Measurements from ENCODE around the gene SPARC.

Gene SPARC

DNA sequence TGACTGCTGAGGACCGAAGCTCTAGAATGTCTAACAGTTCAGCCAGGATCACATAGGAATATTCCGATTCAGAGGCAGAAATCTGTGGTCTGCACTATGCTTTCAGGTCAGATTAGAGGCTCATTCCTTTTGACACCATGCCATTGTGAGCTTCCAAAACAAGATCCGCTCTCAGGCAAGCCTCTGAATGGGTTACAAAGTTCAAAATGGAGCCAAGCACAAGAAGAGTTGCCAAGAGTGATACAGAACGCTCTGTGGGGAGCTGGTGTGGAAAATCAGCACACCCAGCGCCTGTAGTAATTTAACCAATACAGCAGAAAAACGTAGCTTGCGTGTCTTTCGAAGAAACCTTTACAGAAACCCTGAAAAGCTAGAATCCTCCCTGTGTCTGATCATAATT, 62.2 kb downstream of the SPARC start:
- no peak for DNase-seq (ENCODE audit: low read depth, low spot score)

DNA sequence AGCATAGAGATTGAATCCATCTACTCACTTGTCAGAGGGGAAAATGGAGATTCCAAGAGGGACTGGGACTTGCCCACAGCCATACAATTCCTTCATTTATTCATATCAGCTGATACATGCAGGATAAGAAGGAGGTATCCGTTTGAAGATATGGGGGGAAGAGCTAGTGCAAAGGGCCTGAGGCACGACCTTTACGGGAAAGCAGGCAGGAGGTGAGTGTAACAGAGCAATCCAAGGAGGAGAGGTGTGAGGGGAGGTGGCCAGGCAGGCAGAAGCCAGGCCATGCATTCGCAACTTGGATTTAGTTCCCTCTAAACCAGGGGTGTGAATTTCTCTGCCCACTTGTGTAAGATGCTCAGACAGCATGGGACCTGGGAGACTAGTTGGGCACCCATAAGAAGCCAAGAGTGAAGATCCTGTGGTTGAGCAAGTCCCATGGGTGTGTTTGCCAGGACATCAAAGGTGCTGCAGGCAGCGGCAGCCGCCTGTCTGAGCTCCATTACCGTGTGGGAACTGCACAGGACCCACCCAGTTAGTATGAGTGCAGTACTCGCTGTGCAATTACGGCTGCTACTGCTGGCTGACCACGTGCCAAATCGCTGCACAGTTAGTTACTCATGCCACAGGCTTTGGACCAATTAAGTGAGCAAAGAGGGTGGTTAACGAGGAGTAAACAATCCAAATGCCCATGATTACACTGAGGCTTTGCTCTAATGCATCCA, 64.2 kb downstream of the SPARC start:
- no peak for DNase-seq (ENCODE audit: low read depth, low spot score)

DNA sequence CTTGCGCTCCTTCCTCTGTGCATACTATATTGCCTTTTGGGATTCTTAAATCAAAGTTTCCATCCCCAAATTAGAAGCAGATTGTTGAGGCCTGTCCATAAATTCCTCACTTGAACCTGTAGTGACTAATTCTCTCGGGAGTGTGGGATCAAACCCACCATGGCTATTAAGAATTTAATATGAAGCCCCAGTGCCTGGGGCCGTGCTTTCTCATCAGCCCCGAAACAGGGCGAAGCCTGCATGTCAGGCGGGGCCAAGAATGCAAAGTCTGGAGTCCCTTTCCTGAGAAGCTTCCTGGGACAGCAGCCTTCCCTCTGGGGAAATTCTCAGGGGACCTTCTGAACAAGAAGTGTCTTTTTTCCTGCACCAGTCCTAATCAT, 66.3 kb downstream of the SPARC start:
- DNase-seq (ENCODE audit: low read depth, low spot score): no peak

DNA sequence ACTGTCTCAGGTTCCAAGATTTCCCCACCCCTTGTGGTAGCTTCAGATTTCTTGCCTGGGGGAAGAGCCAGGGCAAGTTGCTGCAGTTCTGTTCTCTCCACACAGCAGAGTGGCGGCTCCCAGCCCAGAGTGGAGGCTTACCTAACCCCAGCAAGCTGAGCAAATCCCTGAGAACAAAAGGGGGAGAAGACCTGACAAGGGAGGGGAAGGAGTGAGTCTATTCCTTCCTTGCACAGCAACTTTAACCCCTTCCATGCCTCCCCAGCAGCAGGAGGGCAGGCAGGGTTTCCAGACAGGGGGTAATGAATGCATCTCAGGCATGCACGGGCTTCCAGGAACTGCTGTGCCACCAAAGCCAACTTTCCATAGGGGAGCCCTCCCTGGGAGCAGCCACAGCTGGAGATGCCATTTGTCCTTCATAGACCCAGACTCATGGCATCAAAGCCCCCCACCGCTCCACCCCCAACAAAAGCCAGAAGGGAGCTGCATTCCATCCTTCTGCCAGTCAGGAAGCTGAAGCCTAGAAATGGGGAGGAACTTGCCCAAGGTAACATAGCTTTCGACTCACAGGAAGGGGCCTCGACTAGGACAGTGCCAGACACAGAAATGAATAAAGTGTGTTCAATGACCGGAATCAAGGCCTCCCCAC, 66.8 kb downstream of the SPARC start:
- DNase-seq (ENCODE audit: low read depth, low spot score): peak; percentile 16

DNA sequence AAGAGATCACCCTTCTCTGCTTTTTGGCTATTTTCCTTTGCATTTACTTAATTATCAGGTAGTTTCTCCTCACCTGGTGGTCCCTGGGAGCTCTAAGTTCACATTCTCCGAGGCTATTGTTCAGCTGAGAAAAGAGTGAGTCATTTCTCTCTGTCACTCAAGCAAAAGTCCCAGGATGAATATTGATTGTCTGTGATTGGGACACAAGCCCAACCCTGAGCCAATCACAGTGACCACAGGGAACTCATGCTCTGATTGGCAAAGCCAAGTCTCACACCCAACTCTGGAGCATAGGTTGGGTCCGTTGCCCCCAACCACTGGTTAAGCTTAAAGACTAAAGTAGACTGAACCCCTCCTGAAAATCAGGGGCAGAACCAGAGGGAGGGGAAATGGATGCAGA, 67.8 kb downstream of the SPARC start:
- DNase-seq (ENCODE audit: low read depth, low spot score): no peak

DNA sequence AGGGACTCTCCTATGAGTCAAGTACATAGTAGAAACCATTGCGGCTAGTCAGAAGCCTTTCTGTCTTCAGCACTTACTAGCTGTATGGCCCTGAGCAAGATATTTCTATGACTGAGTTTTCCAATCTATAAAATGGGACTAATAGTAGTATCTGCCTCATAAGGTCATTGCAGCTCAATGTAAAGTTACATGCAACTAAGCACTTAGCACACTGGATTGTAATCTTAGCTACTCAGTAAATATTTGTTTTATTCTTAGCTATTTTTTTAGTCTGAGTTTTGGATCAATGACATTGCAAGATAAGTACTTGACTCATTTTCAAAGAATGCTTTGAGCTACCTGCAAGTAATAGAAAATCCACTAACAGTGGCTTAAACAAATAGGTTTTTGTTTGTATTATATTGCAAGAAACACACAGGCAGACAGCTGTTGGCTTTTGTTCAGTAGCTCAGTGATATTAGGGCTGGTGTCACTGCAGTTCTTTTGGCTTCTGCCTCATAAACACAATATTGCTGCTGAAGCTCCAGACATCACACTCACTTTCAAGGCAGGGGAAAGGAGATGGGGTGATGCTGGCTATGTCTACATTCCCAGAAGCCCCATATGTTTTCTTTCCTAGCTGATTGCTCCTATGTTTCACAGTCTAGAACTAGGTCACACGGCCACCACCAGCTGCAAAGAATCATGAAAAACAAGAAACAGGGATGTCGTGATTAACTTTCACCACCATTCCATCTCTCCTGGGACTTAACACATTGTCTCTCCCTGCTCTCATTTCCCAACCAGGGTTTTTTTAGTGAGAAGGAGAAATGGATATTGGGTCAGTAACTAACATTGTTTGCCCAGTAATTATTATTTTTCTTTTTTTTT, 68.6 kb downstream of the SPARC start:
- DNase-seq (ENCODE audit: low read depth, low spot score): no peak

DNA sequence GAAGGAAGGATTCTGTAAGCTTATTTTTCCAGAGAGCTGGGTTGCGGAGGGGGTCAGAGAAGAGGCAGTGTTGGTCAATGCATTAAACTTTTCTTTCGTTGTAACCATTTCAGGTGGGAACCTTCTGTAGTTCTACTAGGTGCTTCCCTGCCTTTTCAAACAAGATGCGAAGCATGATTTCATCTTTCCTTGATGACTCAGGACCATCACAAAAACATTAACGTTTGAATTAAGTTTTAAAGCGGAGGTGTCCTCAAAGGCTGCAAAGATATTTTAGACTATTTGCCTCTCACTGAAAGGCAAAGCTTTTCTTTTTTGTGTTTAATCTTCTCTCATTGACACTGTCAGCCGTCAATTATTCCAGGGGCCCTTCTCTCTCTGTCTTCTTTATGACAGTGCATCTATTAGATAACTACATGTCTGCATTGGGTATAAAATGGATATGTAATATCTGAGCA, 69.3 kb downstream of the SPARC start:
- no peak for DNase-seq (ENCODE audit: low read depth, low spot score)

DNA sequence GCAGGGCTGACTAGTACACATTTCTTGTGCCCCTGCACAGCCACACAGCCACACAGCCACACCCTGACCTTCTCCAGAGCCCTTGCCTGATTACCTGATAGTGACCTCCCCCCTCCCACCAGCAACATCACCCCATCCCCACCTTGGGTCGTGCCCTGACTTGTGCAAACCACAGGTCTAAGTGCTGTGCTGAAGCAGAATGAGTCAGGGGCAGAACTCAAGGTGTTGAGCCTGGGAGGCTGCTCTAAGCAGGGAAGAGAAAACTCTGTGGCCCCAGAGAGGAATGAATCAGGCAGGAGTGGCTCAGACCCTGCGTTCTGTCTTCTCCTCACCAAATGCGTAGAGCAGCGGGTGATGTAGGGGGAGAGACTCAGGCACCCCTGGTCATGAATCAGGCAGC, 71.3 kb downstream of the SPARC start:
- DNase-seq (ENCODE audit: low read depth, low spot score): no peak

DNA sequence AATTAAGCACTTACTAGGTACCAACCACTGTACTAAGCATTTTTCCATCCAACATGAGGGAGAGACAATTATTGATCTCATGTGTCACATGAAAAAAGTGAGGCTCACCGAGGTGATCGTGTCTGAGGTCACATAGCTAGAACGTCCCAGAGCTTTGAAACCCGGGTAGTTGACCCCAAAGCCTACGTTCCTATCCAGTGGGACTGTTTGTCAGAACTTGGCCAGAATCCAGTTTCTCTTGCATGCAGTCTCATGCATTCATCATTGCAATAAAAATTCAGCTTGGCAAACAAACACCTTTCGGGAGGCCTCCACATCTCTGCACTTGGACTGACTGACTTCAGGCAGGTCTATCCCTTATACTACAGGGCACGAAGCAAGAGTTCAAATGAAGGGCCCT, 72.2 kb downstream of the SPARC start:
- no peak for DNase-seq (ENCODE audit: low read depth, low spot score)

DNA sequence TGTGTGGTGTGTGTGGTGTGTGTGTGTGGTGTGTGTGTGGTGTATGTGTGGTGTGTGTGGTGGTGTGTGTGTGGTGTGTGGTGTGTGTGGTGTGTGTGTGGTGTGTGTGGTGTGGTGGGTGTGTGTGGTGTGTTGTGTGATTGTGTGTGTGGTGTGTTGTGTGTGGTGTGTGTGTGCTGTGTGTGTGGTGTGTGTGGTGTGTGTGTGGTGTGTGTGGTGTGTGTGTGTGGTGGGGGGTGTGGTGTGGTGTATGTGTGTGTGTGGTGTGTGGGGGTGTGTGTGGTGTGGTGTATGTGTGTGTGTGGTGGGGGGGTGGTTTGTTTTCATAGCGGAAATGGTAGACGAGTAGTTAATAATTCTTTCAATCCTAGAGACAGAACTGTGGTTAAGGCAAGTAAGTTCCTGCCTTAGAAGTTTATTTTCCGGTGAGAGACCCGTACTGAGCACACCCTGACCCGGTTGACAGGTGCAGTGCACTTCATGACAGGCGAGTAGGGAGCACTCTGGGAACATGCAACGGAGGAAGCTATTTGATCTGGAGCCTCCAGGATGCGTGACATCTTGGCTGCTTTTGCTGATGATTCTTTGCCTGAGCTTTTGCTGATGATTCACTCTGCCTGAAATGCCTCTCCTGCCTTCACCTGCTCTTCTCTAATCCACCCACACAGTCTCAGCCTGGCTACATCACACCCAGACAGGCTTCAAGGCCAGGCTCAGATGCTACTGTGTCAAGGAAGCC, 73.9 kb downstream of the SPARC start:
- DNase-seq (ENCODE audit: low read depth, low spot score): no peak

DNA sequence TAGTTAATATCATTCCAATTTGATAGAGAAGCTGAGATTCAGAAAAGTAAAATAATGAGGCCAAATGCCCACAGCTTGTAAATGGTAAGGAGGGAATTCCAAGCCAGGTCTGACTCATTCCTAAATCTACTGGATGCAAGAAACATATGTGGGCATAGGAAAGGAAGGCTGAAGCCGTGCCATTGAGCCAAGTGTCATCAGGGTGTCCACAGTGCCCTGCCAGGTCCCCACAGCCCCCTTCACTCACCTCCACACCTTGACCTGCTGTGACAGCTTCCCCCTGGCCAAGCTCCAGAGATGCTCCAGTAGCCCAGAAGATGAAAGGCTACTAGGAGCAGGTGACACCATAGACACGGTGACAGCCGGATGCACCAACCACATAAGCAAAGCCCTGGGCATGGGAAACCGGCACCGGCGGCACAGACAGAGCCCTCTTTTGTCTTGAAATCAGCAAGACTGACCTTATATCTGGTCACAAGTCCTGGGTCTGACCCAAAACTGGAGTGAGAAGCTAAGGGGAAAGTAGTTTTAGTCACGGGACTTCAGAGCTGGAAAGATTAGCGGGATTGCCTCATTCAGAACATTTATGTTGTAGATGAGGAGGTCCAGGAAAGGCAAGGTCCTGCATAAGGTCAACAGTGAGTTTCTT, 75.5 kb downstream of the SPARC start:
- no peak for DNase-seq (ENCODE audit: low read depth, low spot score)
